Measurements from ENCODE around the gene LRRC61.
A peak's percentile ranks its signal among the peaks of the same experiment; 100 is the strongest.

Gene LRRC61

DNA sequence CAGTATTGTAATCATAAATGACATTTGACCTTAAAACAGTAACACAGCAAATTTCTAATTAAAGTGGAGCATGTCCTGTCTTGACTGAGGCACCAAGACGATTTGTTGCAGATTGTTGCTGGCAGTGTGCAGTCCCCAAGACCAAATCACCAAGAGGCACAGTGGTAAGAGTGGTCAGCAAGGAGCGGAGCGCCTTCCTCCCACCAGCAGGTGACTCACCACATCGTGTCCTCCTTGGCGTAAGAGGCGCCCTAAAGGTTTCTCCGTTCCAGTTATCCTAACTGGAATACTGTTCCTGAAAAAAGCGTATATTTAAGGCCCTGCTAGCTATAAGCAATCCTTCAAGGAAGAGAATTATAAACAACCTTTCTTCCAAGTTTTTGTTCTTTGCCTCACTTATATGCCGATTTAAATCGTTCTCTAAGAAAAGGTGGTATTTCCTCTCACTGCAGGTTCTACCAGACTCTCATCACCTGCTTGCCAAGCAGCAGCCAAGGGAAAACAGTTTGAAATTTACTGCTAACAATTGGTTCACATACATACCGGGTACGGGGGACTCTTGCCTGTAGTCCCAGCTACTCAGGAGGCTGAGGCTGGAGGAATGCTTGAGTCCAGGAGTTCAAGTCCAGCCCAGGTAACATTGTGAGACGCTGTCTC, 34.7 kb downstream of the LRRC61 start:
- no peak for DNase-seq

DNA sequence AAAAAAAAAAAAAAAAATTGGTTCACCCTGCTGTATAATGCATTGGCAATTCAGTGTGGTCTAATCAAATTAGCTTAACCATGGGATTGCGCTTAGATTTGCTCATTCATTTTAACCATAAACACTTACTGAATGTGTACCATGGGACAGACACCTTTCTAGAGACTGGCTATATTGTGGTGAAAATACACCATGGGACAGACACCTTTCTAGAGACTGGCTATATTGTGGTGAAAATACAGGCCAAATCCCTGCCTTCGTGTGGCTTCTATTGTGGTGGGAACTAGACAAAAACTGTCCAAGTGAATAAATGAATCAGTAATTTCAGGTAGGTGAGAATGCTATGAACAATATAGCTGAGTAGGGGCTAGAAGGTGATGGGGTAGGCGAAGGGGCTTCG, 35.3 kb downstream of the LRRC61 start:
- DNase-seq, result no peak

DNA sequence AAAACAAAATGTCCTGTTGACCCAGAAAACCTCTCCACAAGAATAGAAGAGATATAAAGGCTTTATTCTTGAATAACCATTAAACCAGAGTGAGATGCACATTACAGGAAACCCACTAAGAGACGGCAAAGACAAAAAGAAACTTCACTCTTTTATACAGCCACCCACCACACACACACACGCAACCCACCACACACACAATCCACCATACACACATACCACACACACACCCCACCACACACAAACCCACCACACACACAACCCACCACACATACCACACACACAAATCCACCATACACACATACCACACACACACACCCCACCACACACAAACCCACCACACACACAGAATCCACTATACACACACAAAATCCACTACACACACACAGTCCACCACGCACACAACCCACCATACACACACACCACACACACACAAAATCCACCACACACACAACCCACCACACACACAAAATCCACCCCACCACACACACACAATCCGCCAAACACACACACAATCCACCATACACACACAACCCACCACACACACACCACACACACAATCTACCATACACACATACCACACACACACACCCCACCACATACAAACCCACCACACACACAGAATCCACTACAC, 36.0 kb downstream of the LRRC61 start:
- DNase-seq, result no peak

DNA sequence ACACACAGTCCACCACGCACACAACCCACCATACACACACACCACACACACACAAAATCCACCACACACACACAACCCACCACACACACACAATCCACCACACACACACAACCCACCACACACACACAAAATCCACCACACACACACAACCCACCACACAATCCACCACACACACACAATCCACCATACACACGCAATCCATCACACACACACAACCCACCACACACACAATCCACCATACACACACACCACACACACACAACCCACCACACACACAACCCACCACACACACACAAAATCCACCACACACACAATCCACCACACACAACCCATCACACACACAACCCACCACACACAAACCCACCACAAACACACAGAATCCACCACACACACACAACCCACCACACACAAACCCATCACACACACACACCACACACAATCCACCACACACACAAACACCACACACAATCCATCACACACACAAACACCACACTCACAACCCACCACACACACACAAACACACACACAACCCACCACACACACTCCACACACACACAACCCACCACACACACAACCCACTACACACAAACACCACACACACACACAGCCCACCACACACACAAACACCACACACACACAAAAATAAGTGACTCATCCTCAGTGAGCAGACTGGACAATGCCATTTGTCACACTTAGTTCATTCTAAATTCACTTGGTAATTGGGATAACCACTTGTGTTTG, 36.6 kb downstream of the LRRC61 start:
- no peak for DNase-seq

DNA sequence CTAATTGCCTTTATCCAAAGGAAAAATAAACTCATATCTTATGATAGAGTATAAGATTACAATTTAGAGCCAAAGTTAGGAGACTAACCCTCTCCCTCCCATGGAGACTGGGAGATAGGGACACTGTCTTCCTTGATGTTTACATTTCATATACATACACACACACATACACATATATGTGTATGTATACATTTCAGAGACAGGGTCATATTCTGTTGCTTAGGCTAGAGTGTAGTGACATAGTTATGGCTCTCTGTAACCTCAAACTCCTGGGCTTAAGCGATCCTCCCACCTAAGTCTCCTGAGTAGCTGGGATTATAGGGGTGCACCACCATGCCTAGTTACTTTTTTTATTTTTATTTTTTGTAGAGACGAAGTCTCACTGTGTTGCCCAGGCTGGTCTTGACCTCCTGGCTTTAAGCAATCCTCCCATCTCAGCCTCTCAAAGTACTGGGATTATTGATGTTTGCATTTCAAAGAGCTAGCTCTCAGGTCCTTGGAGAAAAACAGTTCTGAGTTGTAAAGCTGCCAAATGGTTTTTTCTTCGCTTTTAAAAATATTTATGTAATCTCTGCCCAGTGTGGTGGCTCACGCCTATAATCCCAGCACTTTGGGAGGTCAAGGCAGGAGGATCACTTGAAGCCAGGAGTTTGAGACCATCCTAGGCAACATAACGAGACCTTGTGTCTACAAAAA, 37.4 kb downstream of the LRRC61 start:
- no peak for DNase-seq

DNA sequence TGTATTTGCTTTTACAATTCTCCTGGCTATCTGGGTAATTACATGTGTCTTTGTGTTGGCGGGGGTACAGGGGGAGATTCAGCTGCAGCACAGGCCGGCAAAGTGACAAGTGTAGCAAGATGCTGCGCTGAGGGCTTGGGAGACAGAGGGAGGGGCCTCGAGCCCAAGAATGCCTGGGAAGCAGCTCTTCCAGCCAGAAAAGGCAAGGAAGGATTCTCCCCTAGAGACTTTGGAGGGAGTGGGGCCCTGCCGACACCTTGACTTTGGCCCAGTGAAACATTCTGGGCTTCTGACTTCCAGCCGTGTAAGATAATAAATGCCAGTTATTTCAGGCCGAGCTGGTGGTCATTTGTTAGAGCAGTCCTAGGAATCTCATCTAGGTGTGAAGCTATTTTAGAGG, 38.2 kb downstream of the LRRC61 start:
- no peak for DNase-seq

DNA sequence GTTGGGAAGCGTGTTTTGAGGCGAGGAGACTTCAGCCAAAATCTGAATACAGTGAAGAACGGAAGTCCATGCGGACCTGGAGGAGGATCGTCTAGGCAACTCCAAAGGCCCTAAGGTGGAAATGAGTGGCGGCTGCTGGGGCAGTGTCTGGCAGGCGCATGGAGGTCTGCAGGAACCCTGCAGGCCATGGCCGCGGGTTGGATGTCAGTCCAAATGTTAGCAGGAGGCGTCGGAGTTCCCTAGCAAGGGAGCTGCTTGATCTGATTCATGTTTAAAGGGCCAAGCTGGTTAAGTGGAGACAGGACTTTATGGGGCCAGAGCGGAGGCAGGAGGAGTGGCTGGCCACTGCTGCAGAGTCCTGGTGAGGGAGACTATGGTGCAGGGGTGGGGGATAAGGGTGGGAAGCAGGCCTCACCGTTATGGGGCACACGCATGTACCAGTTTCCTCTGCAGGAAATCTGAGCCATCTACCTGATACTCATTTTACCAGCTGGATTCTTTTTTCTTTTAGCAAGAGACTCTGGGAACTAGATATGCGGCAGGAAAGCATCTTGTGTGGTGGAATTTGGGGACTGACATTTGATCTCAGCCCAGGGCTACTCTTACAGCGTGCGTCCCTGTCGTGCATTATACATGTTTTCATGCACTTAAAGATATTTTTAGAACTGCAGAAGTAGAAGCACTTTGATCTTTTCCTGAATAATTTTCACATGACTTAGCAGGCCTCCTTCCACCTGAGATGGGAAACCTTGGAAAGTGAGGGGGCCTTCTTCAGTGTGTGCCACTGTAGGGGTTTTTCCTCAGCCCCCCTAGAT, 38.9 kb downstream of the LRRC61 start:
- no peak for DNase-seq

DNA sequence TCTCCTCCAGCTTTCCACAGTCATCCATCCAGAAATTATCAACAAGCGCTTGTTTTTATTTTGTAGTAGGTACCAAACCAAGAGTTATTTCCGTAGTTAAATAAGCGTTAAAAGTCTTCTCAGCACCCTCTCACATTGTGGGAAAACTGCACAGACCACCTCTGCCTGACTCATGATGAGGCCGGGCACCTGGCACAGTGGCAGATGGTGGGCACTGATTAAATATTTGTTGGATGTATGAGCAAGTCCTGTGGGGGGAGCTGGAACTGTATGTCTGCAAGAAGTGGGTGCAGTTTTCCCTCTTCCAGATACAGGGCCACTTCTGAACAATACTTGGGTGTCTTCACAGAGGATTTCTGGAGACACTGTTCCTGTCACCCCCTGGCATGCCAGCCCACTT, 40.2 kb downstream of the LRRC61 start:
- DNase-seq, result no peak

DNA sequence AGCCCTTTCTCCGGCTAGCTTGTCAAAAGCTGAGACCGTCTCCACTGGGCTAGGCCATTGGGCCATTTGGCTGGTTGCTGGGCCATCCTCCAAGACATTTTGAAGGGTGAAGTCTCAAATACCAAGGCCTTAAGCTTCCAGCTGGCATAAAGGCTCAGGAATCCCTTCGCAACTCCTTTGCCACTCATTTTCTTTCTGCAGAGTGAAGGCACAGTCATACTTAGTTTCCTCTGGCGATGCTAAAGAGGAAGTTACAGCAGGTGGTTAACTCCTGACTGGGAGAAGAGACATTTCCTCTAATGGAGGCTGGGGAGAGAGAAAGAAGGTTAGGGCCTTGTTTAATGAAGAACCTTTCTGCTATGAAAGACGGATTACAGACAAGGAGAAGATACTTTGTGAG, 40.7 kb downstream of the LRRC61 start:
- DNase-seq, result no peak

DNA sequence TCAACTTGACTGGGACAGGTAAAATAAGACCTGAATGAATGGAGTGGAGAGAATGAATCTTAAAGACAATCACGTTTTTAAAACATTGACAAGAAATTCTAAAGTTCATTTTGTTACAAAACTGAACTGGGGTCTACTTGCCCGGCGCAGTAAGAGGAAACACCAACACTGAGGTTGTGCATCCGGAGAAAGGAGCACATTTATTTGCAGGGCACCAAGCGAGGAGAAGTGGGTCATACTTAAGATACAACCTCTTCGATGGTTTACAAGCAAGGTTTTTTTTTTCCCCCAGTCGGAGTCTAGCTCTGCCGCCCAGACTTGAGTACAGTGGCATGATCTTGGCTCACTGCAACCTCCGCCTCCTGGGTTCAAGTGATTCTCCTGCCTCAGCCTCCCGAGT, 42.0 kb downstream of the LRRC61 start:
- no peak for DNase-seq

DNA sequence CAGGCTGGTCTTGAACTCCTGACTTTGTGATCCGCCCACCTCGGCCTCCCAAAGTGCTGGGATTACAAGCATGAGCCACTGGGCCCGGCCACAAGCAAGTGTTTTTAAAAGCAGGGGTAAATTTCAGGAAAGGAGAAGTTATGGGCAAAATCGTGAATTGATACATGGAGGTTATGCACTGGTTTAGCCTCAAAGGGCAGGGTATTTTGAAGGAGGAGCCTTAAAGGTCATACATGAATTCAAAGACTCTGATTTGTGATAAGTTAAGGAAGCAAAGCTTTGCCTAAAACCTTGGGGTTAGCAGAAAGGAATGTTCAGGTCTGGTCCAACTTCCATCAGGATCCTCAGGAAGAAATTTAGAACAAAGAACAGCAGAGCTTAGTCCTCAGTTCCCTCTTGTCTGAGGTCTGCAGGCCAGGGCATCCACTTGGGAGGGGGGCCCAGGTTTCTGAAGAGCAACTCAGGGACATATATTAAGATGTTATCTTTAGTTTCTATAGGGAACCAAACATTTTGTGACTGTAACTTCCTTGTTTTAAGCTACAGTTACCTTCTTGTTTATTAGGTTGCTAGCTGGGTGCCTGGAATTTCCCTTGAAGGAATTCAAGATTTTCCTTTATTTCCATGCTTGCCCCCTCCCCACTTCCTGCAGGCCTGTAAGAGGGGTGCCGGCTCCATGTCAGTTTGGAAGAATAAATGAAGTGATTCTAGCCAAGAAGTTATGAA, 42.7 kb downstream of the LRRC61 start:
- no peak for DNase-seq

DNA sequence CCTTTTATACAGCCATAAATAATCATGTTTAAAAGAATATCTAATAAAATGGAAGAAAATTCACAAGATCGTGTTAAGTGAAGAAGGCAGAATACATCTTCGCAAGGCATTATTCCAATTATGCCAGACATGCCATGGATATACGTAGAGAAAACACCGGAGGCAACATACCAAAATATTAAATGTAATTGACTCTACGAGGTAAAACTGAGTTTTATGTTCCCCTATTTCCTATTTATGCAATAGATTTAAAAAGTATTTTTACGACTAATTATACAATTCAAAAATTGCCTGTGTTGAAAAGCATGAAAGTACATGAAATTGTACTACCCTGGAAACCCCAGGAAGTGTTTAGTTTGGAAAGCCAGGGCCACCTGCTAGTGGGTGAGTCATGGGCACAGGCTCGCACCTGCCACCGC, 44.5 kb downstream of the LRRC61 start:
- DNase-seq, result no peak

DNA sequence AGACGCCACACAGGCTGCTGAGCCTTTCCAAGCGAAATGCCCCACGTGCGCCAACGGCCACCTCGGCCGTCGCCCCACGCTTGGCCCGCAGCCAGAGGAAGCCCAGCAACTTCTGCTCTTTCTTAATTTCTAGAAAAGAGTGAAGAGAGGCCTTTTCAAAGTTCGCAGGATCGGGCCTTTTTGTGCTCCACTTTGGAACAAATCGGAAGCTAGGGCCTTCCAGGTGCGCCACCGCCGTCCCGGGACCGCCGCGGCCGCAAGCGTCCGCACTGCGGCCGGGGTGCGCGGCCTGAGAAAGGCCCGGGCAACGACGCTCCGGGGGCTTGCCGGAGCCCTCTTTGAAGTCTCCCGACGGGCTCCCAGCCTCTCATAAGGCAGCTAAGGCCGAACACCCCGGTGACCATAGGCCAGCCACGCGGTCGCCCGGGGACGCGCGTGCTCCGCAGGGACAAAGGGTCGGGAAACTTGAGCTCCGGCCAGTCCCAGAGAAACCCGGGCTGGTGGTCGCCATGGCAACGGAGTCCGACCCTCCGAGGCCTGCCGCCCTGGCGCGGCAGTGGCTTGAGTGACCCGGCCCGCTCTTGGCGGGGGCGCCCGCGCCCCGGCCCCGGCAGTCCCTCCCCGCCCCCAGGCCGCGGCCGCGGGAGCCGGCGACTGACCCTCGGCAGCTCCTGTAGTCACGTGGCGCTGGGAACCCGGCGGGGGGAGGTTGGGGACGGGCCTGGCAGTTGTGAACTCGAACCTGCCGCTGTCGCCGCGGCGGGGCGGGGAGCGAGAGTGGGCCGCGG, 45.1 kb downstream of the LRRC61 start, which contains the start of gene REPIN1:
REPIN1 (plus strand) TSS at position 727 of the 788 bp plus-strand sequence. CDS start 890 bp downstream, outside the sequence.
- DNase-seq, result peak; percentile 53

DNA sequence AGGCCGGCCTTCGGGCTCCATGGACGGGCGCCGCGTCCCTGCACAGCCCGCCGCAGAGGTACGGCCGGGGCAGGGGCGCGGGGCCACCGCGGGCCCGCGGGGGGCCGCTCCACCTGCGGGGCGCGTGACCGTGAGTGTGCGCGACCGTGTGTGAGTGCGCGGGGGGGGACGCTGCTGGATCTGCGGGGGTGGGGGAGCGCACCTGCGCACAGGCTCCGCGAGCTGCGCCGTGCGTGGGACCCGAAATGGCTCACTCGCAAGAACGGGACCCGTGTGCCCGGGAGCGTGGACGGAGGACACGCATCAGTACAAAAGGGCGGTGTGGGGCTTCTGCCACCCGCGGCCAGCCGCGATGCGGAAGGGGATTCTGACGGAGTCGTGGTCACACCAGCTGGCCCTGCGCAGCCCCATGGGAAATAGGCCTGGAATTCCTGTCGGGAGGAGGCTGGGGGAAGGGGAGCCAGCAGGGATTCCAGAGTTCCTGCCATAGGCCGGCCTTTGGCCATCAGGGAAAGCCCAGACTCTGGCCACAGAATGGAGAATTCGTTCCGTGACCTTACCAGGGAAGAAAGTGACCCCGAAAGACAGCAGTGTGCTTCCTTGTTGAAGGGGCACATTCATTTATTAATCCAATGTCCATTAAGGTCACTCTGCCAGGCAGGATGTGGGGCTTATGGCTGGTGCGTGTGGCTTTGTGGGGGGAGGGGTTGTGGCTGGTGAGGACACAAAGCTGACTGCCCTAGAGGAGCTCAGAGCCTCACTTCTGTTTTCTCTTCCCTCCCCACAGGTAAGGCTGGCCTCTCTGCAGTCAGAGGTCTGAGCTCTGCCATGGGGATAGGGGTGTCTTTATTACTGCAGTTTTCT, 46.0 kb downstream of the LRRC61 start:
- no peak for DNase-seq

DNA sequence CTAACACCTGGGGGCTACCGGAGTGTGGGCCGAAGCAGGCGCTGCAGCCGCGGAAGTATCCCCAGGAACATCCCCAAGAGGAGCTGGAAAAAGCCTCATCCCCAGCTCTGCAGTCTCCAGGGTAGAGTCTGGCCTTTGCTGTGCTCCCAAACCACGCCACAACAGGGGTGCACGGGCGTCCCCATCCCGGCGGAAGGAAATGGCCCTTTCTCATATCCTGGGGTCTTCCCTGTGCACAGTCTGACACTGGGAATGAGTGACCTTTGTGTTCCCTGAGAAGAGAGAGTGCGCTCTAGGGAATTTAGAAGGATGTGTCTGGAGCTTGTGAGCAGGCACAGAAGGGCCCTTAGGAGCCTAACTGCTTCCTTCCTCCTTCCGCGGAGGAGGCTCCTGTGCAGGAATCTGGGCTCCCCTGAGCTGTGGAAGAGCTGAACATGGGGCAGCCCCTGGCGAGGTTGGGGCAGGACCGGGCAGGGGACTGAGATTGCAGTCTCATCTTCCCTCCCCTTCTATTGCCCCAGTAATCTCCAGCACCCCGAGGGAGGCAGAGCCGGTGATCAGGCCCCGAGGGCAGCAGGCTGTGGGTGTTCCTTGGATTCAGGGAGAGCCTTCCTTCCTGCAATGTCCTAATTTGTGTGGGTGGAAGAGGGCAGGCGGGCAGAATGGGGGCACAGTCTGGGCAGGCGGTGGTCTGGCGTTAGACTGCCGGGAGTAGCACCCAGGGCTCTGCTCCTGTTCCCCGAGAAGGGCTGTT, 46.8 kb downstream of the LRRC61 start:
- DNase-seq, result no peak

DNA sequence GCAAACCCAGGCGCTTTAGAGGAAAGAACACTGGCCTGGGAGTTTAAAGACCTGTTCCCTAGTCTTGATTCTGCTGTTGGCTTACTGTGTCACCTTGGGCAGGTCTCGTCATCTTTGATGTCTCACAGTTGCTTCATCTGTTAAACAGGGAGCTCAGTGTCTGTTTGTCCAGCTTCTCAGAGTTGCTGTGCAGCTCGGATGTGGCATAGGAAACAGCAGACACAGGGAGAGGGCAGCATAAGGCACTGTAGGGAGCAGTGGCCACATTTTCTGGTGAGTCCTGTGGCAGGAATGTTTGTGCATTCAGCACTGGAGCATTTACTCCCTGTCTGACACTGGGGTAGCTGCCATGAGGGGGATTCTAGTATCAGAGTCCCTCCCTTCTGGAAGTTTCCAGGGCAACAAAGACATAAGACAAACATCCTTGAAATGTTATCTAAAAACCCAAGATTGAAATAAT, 47.5 kb downstream of the LRRC61 start:
- no peak for DNase-seq

DNA sequence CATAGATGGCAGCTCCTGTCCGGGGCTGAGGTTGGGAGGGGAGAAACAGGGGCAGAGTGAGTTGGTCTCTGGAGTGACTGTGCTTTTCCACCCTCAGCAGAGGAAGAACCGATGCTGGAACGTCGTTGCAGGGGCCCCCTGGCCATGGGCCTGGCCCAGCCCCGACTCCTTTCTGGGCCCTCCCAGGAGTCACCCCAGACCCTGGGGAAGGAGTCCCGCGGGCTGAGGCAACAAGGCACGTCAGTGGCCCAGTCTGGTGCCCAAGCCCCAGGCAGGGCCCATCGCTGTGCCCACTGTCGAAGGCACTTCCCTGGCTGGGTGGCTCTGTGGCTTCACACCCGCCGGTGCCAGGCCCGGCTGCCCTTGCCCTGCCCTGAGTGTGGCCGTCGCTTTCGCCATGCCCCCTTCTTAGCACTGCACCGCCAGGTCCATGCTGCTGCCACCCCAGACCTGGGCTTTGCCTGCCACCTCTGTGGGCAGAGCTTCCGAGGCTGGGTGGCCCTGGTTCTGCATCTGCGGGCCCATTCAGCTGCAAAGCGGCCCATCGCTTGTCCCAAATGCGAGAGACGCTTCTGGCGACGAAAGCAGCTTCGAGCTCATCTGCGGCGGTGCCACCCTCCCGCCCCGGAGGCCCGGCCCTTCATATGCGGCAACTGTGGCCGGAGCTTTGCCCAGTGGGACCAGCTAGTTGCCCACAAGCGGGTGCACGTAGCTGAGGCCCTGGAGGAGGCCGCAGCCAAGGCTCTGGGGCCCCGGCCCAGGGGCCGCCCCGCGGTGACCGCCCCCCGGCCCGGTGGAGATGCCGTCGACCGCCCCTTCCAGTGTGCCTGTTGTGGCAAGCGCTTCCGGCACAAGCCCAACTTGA, 48.2 kb downstream of the LRRC61 start:
- no peak for DNase-seq

DNA sequence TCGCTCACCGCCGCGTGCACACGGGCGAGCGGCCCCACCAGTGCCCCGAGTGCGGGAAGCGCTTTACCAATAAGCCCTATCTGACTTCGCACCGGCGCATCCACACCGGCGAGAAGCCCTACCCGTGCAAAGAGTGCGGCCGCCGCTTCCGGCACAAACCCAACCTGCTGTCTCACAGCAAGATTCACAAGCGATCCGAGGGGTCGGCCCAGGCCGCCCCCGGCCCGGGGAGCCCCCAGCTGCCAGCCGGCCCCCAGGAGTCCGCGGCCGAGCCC, 48.8 kb downstream of the LRRC61 start:
- no peak for DNase-seq
